Right lobe of liver (tissue), 4 donors: Measurements from ENCODE around the gene SLC37A1.

ENCODE experiments used
- CTCF ChIP-seq, 4 donors: fragments of 200-600 bp in 3 of 4; fragments of 450-650 bp in 1 of 4; IDR thresholded peaks; one replicate each; pipeline versions ENCODE4 v1.5.1 to v1.8.0; 2016 to 2022; ENCODE audit warnings: antibody characterized with exemption in 4 of 4, mild to moderate bottlenecking in 2 of 4
- POLR2A ChIP-seq: fragments of 450-650 bp; IDR thresholded peaks from one replicate; pipeline ENCODE4 v1.6.1; 2017; ENCODE audit warnings: antibody characterized with exemption, mild to moderate bottlenecking
- donor health status: DM: no; HTN: no; CAD: no.
- donor health status: DM: no; HTN: no; CAD: no.
- donor health status: DM: no; HTN: yes; CAD: no.

GRCh38 chr21:42618707-42619102 is 105.1 kb downstream of the SLC37A1 start:
- TF ChIP-seq POLR2A (no peak), CTCF (IDR thresholded peaks at IDR 0.05) (no peak)
